ENCODE results near the gene FGD5.

DNA sequence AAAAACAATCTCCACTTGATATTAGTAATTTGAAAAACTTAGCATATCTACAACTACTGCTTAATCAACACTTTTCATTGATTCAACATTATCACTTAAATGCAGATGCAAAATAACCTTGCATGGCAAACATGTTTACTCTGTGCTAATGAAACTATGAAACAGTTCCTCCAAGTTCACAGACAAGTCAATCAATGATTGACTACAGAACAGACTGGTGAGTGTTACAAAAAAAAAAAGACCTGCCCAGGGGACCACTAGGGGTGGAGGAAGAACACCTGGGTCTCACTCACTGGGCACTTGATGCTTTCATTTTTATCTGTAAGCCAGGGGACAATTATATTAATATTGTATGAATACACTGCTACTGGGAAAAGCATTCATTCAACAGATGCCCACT, 124.3 kb downstream of the FGD5 start:
- TF ChIP-seq, protein P1, sequence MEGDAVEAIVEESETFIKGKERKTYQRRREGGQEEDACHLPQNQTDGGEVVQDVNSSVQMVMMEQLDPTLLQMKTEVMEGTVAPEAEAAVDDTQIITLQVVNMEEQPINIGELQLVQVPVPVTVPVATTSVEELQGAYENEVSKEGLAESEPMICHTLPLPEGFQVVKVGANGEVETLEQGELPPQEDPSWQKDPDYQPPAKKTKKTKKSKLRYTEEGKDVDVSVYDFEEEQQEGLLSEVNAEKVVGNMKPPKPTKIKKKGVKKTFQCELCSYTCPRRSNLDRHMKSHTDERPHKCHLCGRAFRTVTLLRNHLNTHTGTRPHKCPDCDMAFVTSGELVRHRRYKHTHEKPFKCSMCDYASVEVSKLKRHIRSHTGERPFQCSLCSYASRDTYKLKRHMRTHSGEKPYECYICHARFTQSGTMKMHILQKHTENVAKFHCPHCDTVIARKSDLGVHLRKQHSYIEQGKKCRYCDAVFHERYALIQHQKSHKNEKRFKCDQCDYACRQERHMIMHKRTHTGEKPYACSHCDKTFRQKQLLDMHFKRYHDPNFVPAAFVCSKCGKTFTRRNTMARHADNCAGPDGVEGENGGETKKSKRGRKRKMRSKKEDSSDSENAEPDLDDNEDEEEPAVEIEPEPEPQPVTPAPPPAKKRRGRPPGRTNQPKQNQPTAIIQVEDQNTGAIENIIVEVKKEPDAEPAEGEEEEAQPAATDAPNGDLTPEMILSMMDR (IDR thresholded peaks at IDR 0.05; ENCODE audit: low read length) = no peak
- TF ChIP-seq EZH2 (IDR thresholded peaks at IDR 0.05; ENCODE audit: borderline replicate concordance, low read length) = no peak
